C1 segment of cervical spinal cord (tissue), 14 donors: ENCODE results near the gene EHD4.

Experiments used
- DNase-seq, 14 donors: peaks; one replicate each; lab custom pipeline; 2025; lab: John Stamatoyannopoulos, UW

EHD4 gene

DNA sequence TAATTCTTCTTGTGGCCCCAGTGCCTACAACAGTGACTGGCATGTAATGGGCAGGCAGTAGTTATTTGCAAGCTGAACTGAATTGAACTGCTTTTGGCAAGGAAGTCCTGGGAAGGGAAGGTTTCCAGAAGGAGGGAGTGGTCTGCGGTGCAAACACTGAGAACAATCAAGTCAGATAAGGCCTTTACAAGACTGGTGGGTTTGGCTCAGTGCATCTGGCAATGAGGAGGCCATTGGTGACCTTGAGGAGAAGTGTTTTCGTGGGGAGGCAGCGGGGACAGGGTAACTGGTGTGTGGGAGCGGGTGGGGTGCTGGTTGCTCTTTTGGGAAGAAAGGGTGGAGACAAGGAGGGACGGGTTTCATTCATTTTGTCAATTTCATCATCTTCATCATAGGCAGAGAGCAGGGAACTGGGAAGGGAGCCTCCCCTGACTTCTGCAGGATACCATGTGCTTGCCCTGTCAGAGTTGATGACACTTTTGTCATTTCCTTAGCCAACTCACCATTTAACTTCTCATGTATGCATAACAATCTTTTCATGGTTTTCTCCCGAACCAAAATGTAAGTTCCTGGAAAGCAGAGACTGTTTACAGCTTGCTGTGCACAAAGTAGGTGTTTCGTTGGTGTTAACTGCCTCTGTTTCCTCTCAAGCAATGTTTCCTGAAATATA is 8.4 kb upstream of the EHD4 start:
- DNase-seq: no peak

DNA sequence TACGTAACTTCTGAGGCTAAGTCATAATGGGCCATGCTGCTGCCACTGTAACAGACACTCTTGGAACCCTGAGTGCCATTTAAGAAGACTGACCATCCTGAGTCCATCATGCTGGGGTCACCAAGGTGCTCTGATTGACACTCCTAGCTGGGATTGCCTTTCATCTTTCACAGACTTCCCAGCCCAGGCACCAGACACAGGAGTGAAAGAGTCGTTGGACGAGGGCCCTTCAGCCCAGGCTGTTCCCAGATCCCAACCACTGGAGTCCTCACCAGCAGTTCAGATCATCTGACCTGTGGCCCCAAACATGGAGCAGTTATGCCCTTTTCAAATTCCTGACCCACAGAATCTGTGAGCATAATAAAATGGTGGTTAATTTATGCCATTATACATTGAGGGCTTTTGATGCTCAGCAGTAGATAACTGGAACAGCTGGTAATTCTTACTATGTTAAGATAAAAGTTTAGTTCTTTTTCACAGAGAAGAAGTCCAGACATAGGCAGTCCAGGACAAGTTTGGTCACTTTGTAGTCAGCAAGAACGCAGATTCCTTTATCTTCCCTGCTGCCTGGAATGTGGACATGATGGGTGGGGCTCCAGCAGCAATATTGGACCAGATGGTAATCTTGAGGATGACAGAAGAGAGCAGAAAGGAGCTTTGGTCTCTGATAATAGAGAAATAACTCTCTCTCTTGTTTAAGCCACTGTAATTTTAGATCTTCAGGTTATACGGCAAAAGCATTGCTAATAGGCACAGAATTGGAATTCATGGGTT is 7.3 kb upstream of the EHD4 start:
- DNase-seq: no peak

DNA sequence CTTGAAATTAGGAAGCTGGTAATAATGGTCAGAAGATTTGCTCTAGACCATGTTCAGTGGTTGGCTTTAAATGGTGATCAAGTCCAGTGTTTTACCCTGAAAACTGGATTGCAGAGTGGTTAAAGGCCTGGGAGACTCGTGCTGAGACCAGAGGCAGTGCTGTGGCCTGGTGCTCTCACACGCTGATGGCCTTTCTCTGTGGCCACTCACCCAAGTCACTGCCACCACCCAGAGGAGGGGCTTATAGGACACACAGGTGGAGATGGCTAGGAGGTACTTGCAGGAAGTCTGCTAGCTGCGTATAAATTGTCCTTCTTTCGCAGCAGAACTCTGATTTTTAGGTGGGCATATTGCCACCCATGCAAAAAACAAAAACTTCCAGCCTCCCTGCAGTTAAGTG is 6.2 kb upstream of the EHD4 start:
- no peak for DNase-seq

DNA sequence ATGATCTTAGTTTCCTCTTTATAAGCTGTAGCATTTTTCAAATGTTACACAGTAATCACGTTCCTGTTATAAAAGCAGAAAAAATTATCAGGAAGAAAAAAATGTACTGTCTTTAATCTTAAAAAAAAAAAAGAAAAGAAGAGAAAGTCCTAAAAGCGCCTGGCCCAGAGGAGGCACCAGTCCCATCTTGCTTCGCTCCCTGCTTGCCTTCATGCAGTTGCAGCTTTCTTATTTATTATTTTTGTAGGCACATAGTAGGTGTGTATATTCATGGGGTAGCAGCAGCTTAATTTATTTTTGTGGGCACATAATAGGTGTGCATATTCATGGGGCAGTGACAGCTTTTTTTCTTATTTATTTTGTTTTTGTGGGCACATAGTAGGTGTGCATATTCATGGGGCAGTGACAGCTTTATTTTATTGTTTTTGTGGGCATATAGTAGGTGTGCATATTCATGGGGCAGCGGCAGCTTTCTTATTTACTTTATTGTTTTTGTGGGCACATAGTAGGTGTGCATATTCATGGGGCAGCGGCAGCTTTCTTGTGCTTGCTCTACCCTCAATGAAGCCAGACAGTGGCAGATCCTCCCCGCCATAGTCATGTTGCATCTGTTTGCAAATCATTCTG is 5.5 kb upstream of the EHD4 start:
- no peak for DNase-seq

DNA sequence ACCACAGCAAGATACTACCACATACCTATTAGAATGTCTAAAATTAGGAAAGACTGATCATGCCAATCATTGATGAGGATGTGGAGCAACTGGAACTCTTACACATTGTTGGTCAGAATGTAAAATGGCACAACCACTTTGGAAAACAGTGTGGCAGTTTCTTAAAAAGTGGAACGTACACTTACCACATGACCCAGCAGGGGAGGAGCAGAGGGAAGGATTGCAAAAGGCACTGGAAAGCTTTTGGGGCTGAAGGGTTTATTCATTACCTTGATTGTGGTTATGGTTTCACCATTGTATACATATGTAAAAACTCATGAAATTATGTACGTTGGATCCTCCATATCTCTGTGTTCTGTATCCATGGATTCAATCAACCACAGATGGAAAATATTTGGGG is 3.3 kb upstream of the EHD4 start:
- DNase-seq: no peak

DNA sequence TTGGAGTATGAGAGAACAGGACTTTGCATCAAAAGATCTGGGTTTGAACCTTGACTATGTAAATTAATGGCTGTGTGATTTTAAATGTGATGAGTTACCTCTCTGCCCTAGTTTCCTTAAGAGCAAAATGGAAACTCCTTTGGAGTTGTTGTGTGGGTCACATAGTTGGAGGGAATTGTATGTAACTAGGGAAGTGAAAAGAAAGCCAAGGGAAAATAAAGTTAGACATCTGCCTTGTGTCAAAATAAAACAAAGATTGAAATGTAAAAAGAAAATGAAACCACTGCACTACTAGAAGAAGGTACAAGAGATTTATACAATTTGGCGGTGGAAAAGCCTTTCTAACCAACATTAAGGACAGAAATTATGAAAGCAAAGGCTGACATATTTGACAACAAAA is 1.7 kb upstream of the EHD4 start:
- no peak for DNase-seq

DNA sequence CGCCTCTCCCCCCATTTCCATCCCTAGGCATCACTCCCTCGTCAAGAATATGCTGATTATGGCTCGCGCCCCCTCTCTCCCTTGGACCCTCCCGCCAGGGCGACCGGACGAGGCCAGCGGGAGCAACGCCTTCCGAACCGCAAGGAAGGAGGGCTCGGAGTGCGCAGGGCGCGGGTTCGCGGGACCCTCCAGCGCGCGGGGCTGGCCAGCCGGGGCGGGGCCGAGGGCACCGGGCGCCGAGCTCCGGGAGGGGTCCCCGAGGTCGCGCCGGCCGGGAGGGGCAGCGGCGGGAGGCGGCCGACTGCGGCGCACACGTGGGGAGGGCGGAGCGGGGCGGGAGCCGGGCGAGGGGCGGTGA is 483 bp downstream of the EHD4 start:
- DNase-seq: peak in 1 of 14 donors; percentile 49

DNA sequence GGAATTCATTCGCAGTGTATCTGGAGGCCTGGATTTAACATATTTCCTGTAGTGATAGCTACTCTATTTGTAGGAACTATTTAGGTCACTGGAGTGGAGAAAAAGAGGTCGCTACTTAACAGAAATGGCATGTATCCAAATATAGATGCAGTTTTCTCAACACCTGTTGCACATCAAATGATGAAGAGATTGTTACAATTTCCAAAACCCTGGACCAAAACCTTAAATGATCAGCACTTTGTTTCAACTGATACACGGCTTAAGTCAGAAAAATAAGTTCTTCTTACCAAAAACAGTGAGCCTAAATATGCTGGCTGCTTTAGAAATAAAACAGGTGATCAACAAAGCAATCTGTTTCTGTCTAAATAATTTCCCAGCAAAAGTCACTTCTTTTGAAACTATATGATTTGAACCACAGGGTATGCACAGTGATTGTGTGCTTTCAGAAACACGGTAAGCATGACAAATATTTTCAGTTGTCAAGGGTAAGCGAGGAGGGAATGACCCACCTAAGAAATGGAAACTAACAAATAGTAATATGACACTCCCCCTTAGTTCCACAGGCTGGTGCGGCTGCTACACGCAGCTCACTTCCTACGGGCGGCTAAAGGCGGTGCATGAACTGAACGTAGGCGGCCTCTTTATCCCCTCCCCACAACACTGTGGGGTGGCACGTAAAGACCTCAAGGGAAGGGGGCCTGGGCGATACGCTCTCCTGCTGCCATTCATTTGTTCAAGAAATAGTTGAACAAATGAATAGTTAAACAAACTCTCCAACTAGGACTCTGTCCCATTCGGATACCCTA is 1.1 kb downstream of the EHD4 start:
- DNase-seq: peak in 6 of 14 donors; percentile 4 to 47 (median 25)

DNA sequence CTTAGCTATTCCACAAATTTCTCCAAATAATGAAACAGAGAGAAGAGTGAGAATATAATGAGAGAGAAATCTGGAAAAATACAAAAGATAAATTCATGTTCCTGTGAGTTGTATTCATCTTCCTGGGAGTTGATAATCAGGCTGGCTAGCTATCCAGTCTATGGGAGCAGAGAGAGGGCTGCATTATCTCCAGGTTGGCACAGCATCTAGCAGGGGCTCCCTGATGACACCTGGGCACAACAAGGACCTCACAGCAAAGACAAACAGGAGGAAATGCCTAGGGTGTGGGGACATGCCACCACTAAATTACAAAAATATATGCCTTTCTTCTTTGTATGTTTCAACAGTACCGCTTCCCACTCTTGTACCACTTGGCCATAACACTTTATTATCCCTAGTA is 1.9 kb downstream of the EHD4 start:
- no peak for DNase-seq

DNA sequence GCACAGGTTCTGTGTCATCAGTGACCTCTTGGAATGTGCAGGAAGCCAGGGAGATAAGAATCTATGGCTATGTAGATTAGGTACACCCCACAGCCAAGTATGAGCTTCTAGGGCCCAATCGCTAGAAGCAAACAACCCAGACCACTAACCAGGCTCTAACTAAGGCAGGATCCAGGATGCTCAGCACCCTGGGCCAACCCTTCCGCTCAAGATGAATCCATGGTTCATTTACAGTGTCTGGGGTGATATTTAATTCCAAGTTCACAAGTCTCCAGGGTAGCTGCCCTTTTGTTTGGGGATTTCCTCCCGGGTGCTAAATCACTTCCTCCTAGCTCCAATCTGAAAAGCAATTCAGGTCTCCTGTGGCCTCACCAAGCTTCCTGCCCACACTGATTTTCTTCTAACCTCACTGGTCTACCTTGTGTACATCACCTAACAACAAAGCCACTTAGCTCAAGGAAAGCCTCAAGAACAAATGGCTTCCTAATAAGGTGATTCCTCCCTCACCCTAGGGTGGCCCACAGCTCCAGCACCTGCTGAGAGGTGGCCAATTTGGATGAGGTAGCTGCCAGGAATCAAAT is 2.4 kb downstream of the EHD4 start:
- DNase-seq: no peak

DNA sequence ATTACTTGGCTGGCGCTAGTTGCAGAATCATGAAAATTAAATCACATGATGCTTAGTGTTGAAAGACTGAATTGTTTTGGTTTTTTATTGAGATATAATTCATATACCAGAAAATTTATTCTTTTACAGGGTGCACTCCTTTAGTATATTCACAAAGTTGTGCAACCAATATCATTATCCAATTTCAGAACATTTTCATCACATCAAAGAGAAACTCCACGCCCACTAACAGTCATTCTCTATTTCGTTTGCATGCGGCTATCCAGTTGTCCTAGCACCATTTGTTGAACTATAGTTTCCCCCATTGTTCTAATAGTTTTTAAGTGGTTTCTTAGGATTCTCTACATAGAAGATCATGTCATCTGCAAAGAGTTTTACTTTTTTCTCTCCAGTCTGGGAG is 3.7 kb downstream of the EHD4 start:
- DNase-seq: no peak

DNA sequence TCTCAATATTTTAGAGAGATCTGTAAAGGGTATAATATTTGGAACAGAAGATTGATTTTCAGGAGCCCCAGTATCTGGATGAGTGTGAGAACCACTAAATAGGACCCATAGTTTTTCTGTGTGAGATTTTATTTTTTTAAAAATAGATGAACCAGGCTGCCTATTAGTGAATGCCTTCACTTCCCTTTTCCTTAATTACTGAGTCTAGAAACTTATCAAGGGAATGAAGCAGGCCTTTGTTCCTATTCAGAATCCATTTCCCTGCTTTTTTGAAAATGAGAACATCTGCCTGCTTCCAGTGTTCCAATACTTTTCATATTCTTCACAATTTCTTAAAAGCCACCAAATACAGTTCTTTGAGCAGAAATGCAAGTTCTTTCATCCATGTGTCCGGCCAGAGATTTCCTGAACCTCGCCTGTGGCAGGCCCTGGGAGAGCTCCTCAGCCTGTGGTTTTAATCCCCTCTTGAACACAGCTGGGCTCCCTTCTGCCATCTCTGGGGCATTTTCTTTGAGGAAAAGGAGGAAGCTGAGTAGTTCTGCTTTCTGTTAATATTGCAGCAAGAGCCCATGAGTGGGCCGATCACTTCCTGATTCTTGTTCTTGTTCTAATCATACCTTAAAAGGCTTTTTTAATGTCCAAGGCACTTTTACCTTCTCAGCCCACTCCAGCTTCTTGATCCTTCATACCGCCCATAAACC is 4.7 kb downstream of the EHD4 start:
- peak in 4 of 14 donors; percentile 7 to 27 (median 18) for DNase-seq

DNA sequence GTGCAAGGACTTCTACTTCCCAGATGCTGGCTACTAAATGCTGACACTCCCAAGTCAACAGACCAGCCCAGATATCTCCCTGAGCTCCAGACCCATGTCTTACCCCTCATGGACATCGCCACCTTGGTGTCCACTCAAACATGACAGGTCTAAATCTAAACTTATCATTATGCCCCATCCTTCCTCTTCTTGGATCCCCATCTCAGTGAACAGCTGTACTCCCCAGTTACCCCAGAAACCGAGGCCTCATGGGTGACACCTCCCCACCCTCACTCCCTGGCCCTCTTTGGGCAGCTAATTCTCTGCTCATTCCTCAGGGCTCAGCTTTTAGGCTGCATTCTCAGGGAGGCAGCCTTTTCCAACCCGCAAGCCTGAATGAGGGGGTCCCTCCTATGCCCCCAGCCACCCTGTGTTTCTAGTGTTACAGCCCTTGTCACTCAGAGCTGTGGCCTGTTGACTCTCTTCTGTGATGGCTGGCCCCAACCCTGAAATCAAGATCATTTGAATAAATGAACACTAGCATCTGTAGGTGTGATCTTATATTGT is 5.4 kb downstream of the EHD4 start:
- DNase-seq: no peak

DNA sequence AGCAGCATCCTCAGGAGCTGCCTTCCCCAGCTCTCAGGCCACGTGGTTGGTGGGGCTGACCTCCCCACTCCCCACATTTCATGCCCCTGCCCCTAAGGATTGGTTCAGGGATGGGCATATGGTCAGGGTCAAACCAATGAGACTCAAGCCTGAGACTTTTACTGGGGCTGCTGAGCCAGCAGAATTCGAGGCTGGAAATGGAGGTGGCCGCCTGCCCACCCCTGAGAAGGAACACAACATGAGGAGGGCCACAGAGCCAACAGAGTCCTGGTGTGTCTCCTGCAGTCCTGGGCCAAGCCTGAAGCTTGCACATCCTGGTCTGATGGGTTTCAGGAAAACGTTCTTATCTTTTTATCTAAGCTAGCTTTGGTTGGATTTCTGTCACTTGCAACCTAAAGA is 5.9 kb downstream of the EHD4 start:
- no peak for DNase-seq

DNA sequence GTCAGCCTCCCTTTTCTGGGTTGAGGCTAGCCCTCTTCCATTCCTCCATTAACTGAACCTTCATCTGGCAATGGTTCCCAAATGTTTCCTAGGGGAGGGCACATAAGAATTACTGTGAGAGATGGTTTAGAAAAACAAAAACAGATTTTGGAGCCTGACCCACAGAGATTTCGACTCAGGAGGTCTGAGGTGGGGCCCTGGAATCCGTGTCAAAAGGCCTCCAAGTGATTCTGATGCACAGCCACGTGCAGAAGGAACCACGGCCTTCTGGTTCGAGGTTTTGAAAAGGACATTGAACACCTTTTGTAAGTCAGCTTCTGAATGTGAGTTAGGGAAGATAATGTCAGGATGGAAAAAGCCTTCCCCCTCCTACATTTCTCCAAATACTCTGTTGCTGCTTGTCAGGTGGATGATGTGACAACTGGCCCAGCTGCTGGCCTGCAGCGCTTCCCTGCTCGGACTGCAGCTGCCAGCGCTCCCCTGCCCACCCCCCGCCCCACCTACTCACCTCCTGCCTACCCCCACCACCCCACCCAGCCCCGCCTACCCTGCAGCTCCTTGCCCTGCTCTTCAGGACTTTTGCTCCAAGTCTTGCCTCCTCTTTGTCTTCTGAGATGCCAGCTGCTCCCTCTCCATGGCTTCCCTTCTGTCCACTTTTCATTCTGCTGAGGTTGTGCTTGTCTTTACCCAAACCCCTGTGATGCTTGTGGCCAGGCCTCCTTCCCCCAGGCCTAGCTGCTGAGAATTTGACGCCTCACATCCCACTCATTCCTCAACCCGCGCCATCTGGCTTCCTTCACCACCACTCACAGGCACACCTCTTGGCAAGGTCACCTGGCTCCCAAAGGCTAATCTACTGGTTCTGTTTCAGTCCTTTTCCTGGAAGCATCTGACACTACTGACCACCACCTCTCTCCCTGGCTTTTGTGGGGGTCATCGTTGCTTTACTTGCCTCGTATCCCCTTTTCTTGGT is 6.6 kb downstream of the EHD4 start:
- DNase-seq: no peak

DNA sequence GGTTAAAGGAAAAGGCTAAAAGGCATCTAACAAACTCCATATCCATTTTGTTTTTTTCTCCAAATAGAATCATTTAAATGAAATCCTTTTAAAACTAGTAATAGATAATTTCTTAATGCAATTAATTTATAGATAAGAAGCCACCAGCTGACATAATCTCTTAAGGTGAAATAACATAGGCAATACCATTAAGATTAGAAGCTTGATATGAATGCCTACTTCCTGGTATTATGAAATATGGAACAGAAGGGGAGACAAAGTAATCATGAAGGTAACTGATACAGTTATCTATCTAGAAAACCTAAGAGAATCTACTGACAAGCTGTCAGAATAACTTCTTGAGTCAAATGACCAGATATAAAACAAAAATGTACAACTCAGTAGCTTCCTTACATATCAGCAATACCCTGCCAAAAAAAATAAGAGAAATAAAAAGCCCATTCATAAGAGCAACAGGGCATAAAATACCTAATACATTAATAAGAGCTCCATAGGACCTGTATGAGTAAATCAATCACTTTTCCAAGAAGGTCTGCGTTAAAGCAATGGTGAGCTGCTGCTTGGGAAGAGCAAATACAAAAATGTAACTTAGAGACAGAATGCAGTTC is 10.7 kb downstream of the EHD4 start:
- no peak for DNase-seq

DNA sequence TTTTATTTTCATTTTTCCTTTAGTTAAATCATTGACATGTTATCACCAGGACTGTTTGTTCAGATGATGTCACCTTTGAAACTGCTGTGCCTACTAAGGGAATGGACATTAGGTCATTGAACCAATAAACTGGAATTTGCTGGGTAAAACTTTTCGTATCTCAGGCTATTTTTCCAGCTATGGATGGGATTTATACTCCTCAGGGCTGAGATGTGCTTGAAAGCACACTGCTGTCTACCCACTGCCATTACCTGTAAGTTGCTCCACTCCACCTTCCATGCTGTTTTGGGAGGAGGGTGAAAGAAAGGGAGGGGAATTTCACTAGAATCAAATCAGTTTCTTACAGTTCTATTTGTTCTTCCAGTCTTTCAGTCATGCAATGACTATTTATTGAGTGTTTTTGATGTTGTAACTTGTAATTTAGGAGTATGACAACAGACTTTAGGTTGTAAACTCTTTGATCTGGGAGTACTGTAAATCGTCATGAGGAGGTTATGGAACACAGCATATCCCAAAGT is 11.3 kb downstream of the EHD4 start:
- no peak for DNase-seq

DNA sequence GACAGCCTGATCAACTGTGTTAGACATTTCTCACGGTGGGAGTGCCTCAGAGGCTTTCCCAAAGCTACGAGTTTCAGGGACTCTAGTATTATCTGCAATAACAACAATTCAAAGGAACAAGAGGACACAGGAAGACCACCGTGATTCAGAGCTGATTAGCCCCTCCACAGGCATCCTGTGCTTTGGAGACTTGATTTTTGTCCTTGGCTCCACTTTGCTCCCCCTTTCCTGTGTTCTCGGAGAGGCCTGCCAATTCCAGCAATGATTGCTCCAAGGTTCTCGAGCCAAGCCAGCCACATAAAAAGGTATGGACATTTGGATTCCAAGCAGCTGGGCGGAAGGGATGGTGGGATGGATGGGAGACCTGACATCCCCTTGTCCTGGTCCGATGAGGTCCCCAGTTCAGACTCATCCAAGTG is 14.3 kb downstream of the EHD4 start:
- DNase-seq: no peak
